ENCODE results near the gene PCSK4. TPM values are rescaled to one million over a fixed set of nuclear protein-coding genes. Genes with fewer than 3 reads are reported as not detected.

The PCSK4 gene
- polyA plus RNA-seq, 1 donor (not counting 4 experiments of a cell fraction or from before 2014, with no cell fraction given): 0.25 TPM

GRCh38 chr19:1486720-1487575, 3.2 kb downstream of the PCSK4 start:
- no peaks in the 10 kb centered on the region for H3K9me1 ChIP-seq (ENCODE audit: control insufficient read depth, extremely low read depth, insufficient read depth, low read length)
- H3K9me3 ChIP-seq (ENCODE audit: control insufficient read depth, low read depth, low read length): no peaks in the 10 kb centered on the region
- DNase-seq (ENCODE audit: low read depth, low spot score) (no peak), FAIRE-seq (no peak)
- no peaks in the 10 kb centered on the region for H3K27me3 ChIP-seq (ENCODE audit: control insufficient read depth, extremely low read depth, insufficient read depth, low read length)
- no peak overlapping the region for H2AFZ ChIP-seq (ENCODE audit: control insufficient read depth, low read length)
- no peaks in the 10 kb centered on the region for H3K36me3 ChIP-seq (ENCODE audit: control insufficient read depth in 2 of 2, extremely low read depth in 1 of 2, insufficient read depth in 2 of 2, low read length in 2 of 2)
- H3K4me2 ChIP-seq (ENCODE audit: control insufficient read depth, extremely low read depth, insufficient read depth, low read depth, low read length): no peak overlapping the region
- no peak overlapping the region for H3K27ac ChIP-seq (ENCODE audit: control insufficient read depth, insufficient read depth, low read length)
- peaks cover 7% of the 10 kb centered on the region for H3K4me1 ChIP-seq (ENCODE audit: control insufficient read depth, extremely low read depth, insufficient read depth, low read length)
- no peak for TF ChIP-seq CTCF (optimal IDR thresholded peaks at IDR 0.05 in 1 of 3, IDR thresholded peaks at IDR 0.05 in 1 of 3, conservative IDR thresholded peaks at IDR 0.05 in 1 of 3; ENCODE audit: extremely low read depth in 1 of 3, insufficient read depth in 2 of 3, low read length in 3 of 3)
- TF ChIP-seq EZH2 (IDR thresholded peaks at IDR 0.05; ENCODE audit: low read length): no peak
- dilution Hi-C loops (cut with MboI; ENCODE audit: extremely low pct_ligation_motif_present, low sequenced_read_pairs): no loop called here
- H3K9ac ChIP-seq (ENCODE audit: control insufficient read depth, extremely low read depth, insufficient read depth, low read length): no peak overlapping the region
- H3K79me2 ChIP-seq (ENCODE audit: control insufficient read depth, insufficient read depth, low read length): no peaks in the 10 kb centered on the region
- no peak overlapping the region for H3K4me3 ChIP-seq (ENCODE audit: control insufficient read depth in 2 of 3, extremely low read depth in 1 of 3, insufficient read depth in 2 of 3, low read depth in 1 of 3, low read length in 3 of 3)
- no peaks in the 10 kb centered on the region for H4K20me1 ChIP-seq (ENCODE audit: control insufficient read depth, extremely low read depth, insufficient read depth, low read length)

GRCh38 chr19:1483979-1484428, 6.1 kb downstream of the PCSK4 start:
- Histone ChIP-seq H3K4me1 (ENCODE audit: control insufficient read depth, extremely low read depth, insufficient read depth, low read length) (peaks cover 4% of the 10 kb centered on the region), H3K9me3 (ENCODE audit: control insufficient read depth, low read depth, low read length) (no peaks in the 10 kb centered on the region), H3K36me3 (ENCODE audit: control insufficient read depth in 2 of 2, extremely low read depth in 1 of 2, insufficient read depth in 2 of 2, low read length in 2 of 2) (no peaks in the 10 kb centered on the region), H3K9ac (ENCODE audit: control insufficient read depth, extremely low read depth, insufficient read depth, low read length) (no peak overlapping the region), H3K4me2 (ENCODE audit: control insufficient read depth, extremely low read depth, insufficient read depth, low read depth, low read length) (no peak overlapping the region), H3K9me1 (ENCODE audit: control insufficient read depth, extremely low read depth, insufficient read depth, low read length) (no peaks in the 10 kb centered on the region), H3K27me3 (ENCODE audit: control insufficient read depth, extremely low read depth, insufficient read depth, low read length) (no peaks in the 10 kb centered on the region), H3K4me3 (ENCODE audit: control insufficient read depth in 2 of 3, extremely low read depth in 1 of 3, insufficient read depth in 2 of 3, low read depth in 1 of 3, low read length in 3 of 3) (no peak overlapping the region), H4K20me1 (ENCODE audit: control insufficient read depth, extremely low read depth, insufficient read depth, low read length) (no peaks in the 10 kb centered on the region), H3K27ac (ENCODE audit: control insufficient read depth, insufficient read depth, low read length) (no peak overlapping the region), H3K79me2 (ENCODE audit: control insufficient read depth, insufficient read depth, low read length) (no peaks in the 10 kb centered on the region), H2AFZ (ENCODE audit: control insufficient read depth, low read length) (no peak overlapping the region)
- DNase-seq (ENCODE audit: low read depth, low spot score) (no peak), FAIRE-seq (no peak)
- TF ChIP-seq CTCF (optimal IDR thresholded peaks at IDR 0.05 in 1 of 3, IDR thresholded peaks at IDR 0.05 in 1 of 3, conservative IDR thresholded peaks at IDR 0.05 in 1 of 3; ENCODE audit: extremely low read depth in 1 of 3, insufficient read depth in 2 of 3, low read length in 3 of 3) (no peak), EZH2 (IDR thresholded peaks at IDR 0.05; ENCODE audit: low read length) (no peak)
- dilution Hi-C loops (cut with MboI; ENCODE audit: extremely low pct_ligation_motif_present, low sequenced_read_pairs): no loop called here
